Esophagus squamous epithelium (tissue), 4 donors: ENCODE results near the gene ITGA8.

Source experiments
- CTCF ChIP-seq, 6 experiments: fragments of 450-650 bp in 4 of 6; fragments of 200-600 bp in 2 of 6; sonication (generic) in 2 of 6; IDR thresholded peaks; one replicate each; pipeline ENCODE4 v1.5.1; 2016 to 2019; ENCODE audit warnings: antibody characterized with exemption in 6 of 6, mild to moderate bottlenecking in 4 of 6, moderate library complexity in 4 of 6
- POLR2A ChIP-seq, 4 donors: fragments of 450-650 bp; IDR thresholded peaks; one replicate each; pipeline ENCODE4 v1.6.1; 2017; ENCODE audit warnings: antibody characterized with exemption in 4 of 4, mild to moderate bottlenecking in 4 of 4, moderate library complexity in 3 of 4

- TF ChIP-seq CTCF (IDR thresholded peaks at IDR 0.05), result no peak
- no peak for TF ChIP-seq POLR2A (IDR thresholded peaks at IDR 0.05)
Measured at GRCh38 chr10:15472008-15472407, 247.7 kb downstream of the ITGA8 start.
